Muscle of arm (tissue), 12 donors: ENCODE data around the gene ITFG1. TPM values are rescaled to one million over a fixed set of nuclear protein-coding genes. Genes with fewer than 3 reads are reported as not detected.
"Not testable (repeated sequence)": the region's sequence is repeated elsewhere in the genome, so short reads cannot be mapped to it uniquely, and the experiment has no call there.

Source experiments
- DNase-seq: peaks from one replicate; pipeline ENCODE4 v3.0.0-alpha.2; 2013
- polyA plus RNA-seq, 12 donors: library from polyadenylated mRNA; unstranded; fragments of 120-200 nt; gene quantifications; one replicate each; pipeline ENCODE4 v1.2.1, GENCODE V29; 2013; ENCODE audit not compliant: insufficient read length in 12 of 12

ITFG1 gene
- polyA plus RNA-seq, 12 donors, result 64.8 to 122 (median 105) TPM; not detected in 1

DNA sequence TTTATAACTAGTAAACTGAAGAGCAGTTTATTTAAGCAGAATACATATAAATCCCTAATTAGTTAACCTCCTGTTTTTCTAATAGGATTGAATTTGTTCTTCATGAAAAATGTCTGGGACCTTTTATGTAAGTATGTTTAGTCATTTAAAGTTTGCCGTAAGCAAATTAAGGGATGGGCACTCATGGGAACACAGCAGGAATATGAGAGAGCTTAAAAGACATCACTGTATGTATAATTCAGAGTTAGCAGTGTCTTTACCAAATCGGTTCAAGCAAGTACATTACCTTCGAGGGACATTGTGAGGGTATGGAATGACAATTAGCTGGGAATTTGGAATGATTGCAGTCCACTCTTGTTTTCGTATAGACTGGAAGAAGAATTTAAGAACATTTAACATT, 299.4 kb downstream of the ITFG1 start:
- no peak for DNase-seq

DNA sequence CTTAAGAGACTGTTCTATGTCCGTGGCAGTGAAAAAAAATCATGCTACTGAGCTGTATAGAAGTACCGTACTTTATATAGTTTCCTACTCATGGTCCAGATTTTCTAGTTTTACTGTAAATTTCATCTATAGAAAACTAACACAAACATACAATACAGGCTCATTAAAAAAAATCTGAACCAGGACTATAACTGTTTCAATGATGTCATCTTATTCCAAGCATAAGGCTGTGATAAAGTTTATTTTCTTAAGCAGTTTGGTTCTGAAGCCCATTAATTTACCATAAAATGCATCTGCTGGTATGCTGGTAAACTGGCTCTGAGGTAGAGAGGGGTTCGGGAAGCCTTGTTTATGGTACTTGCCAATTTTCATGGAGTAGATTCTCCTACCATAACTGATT, 300.4 kb downstream of the ITFG1 start:
- no peak for DNase-seq

DNA sequence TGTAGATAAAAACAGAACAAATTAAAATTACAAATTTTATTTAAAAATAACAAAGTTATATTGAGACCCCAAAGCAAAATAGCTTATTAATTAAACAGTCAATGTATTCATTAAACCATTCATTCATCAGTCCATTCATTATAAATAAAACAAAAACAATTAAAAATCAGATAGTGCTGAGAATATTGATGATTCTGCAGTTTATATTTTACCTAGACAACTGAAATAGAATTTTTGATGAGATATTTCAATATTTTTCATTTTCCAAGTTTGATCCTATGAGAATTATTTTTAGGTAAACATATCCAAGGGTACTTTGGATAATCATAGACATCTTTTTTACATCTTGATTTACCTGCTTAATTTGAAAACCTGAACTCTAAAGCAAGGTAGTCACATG, 301.9 kb downstream of the ITFG1 start:
- DNase-seq, result no peak

DNA sequence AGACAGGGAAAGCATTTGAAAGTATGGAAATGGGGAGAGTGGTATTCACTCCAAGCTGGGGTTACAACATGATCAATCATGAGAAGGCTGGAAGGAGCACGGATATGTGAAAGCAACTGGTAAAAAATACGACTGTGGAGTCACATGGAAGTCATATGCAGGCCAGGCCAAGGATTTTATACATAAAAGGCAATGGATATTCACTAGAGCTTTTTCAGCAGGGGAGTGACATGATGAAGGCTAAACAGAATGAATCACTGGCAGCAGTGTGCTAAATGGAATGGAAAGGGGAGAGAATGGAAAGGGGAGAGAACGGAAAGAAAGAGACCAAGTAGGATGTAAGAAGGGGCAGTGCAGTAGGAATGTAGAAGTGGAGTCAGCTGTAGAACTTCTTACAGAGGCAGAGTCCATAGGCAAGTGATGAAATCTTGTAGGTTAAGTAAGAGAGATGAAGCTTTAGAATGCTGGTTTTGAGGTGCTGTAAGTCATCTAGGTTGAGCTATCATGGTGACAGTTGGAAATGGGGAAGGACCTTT, 304.1 kb downstream of the ITFG1 start:
- DNase-seq, result no peak

DNA sequence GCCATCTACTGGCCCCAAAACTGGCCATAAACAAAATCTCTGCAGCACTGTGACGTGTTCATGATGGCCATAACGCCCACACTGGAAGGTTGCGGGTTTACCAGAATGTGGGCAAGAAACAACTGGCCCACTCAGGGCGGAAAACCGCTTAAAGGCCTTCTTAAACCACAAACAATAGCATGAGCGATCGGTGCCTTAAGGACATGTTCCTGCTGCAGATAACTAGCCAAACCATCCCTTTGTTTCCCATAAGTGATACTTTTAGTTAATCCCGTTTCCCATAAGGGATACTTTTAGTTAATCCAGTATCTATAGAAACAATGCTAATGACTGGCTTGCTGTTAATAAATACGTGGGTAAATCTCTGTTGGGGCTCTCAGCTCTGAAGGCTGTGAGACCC, 308.4 kb downstream of the ITFG1 start:
- DNase-seq, result not testable (repeated sequence)

DNA sequence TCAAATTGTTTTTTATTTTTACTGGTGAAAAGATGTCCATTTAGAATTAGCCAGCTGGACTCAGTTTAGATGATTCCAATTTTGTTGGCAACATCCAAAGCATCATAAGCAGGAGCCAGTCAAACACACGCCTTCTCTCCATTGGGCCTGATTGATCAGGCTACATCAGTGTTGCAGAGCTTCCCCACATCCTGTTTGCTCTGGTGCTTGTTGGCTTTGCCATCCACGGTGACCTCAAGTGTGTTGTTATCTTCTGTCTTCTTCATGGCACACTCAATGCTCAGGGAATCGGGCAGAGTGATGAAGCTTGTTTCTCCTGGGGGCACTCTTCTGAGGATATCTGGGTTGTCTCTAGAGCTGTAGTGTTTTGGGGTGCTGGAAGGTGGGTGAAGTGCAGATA, 310.8 kb downstream of the ITFG1 start:
- DNase-seq, result no peak

DNA sequence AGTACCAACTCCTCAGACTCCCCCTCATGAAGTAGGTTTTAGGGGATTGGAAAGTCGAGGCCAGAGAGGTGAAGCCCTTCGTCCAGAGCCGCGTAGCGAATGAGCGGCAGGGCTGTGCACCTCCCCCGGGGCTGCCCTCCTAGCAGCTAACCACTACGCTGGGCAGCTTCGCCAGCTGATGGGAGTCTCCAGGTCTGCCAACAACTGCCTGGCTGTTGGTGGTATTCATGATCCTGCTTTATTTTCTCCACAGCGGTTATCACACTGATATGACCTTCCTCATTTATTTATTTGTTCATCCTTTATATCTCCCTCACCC, 316.3 kb downstream of the ITFG1 start:
- DNase-seq, result no peak

DNA sequence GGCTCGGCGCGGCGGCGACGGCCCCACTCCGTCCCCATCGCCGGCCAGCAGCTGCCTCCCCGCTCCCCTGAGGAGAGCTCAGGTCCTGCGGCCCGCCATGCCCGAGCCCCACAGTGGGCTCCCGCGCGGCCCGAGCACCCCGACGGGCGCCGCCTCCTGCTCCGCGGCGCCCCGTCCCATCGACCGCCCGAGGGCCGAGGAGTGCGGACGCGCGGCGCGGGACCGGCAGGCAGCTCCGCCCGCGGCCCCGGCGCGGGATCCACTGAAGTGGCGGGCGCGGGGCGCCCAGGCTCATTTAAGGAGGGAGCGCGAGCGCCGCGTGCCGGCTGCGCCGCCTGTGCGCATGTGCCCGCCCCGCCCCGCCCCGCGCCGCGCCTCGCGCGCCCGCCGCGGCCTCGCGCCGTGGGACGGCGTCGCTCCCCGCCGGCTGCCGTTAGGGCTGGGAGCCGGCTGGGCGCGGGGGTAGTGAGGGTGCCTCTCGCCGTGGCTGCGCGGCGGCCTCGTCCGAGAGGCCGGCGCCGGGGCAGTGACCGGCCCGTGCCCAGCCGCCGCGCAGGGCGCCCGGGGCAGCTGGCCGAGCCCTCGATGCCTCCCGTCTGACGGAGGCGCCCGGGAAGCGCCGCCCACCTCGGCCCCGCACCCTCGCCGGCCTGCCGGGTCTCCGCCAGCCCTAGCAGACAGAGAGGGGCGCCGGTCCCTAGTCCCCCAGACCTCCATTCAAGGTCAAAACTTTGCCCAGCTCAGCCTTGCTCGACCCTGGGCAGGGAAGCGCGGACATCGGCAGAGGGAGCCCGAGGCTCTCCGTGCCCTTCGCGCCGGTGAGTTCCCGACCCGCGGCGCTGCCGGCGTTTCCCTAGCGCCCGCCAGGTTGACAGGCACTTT, 316.9 kb downstream of the ITFG1 start, which contains the start of gene NETO2:
Gene NETO2 (minus strand): TSS at position 269 of the 882 bp plus-strand sequence. CDS start 333 bp downstream, outside the sequence.
- DNase-seq, result no peak

DNA sequence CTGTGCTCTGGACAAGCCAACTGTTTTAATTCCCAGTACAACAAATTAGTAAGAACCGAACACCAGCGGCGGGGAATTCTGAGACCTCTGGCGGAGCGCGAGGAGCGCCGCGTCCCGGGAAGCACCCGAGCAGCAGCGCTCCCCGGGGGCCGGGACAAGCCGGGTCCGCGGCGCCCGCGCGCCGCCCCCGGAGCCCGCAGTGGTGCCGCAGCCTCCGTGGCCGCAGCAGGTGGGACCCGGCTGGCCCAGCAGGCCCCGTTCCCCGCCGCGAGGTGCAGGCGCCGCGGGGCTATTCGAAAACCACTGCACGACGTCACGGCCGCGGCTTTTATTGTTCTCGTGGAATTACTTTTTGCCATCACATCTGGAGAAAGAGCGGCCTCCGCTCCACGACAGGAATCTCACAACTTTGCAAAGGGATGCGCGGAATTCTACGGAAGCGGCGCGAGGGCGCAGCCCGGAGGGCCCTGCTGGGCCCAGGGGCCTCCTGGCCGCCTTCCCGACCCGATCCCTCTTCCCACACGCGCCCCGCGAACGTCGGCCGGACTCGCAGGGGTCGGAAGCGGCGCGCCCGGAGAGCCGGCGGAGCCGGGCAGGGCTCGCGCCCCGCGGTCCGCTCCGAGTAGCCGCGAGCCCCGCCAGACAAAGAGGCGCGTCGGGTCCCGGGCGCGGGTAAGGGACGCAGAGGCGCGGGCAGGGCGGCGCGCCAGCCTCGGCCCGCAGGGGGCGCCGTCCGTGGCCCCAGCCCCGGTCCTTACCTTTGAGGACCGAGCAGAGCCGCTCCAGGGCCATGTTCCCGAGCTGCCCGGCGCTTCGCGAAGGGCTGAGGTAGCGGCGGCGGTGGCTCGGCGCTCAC, 317.8 kb downstream of the ITFG1 start:
- DNase-seq, result no peak

DNA sequence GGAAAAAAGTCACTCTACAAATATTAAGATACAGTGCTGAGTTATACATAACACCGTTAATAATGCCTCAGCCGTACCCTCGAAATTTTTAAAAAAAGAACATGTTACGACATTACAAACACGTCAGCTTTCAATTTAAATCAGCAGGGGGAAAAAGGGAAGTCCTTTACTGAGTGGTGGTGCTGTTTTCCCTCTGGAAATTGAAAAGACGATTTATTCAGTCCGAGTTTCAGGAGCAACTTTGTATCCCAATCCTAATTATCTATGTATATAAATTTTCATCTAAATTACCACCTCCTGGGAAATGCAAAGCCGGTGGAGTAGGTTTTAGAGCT, 318.4 kb downstream of the ITFG1 start:
- DNase-seq, result no peak

DNA sequence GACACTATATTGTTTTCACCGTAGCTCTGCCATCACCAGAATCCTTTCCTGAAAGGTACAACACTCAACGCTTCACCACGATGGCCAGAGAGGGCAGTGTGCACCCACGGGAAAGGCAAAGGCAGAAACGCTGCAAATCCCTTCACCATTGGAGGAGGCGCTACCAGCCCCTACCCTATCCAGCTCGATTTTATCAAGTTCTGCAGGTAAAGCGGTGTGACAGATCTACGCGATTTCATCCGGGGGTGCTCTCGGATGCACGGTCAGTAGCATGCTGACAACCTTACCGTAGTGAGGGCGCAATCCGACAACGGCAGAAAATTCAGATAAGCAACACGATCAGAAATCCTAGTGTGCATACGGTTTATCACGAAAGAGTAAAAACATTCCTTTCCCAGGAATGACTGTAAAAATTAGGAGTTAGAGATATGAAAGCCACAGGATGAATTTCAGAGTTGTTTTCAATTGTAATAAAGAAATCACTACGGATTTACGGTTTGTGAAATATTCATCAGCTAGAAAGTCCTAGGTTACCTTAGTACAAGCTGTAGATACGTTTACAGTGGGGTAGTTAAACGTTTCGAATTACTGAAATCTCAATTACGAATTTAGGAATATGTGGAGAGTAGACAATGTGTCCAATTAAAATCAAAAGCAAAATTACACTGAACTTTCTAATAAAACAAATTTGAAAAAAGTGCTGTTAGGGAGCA, 318.9 kb downstream of the ITFG1 start:
- DNase-seq, result peak; percentile 77

DNA sequence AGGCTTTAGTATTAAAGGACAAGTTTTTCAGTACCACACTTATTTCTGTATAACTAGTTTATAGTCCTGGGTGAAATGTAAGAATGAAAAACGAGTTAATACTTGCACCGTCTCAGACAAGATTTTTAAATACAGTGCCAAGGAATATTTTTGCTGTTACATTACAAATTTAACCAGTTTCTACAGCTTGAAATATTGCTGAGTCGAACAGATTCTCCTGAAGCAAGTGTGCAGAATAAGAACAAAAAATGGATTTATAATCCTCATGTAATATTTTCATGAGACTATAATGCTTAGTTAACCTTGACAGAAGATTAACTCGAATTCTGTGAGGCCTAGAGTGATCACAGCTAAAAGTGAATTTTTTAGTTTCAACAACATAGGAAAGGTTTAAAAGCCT, 320.2 kb downstream of the ITFG1 start:
- DNase-seq, result no peak

DNA sequence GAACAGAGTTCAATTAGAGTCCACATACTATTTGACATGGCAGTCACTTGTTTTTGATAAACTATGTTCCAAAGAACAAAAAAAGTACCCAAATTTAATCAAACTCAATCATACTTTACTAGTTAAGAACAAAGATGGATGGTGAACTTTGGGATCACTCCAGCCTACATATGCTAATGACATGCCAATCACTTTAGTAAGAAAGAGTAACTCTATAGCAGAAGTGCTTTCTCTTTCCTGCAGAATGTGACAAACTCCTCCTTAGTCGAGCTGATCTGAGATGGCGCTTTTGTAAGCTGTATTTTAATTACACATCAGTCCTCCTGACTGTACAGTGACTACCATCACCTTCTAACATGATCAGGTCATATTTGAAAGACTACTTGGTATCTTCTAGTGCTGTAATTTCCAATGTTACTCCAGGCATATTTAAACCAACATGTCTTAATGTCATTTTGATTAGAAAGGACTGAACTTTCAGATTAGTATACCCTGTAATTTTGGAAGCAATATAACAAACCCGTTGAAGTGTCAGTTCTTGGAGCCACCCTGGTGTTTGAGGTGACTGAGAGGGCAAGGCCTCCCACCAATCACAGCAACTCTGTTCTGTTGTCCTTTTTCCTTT, 321.2 kb downstream of the ITFG1 start:
- DNase-seq, result no peak

DNA sequence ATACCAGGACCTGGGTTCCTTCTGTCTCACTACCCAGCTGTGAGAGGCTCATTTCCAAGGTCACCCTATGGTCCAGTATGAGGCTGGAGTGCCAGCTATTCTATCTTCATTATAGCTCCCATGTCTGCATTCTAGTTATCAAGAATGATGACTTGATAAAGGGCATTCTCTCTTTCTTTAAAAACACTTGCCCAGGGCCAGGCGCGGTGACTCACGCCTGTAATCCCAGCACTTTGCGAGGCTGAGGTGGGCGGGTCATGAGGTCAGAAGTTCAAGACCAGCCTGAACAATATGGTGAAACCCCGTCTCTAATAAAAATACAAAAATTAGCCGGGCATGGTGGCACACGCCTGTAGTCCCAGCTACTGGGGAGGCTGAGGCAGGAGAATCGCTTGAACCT, 322.9 kb downstream of the ITFG1 start:
- not testable (repeated sequence) for DNase-seq

DNA sequence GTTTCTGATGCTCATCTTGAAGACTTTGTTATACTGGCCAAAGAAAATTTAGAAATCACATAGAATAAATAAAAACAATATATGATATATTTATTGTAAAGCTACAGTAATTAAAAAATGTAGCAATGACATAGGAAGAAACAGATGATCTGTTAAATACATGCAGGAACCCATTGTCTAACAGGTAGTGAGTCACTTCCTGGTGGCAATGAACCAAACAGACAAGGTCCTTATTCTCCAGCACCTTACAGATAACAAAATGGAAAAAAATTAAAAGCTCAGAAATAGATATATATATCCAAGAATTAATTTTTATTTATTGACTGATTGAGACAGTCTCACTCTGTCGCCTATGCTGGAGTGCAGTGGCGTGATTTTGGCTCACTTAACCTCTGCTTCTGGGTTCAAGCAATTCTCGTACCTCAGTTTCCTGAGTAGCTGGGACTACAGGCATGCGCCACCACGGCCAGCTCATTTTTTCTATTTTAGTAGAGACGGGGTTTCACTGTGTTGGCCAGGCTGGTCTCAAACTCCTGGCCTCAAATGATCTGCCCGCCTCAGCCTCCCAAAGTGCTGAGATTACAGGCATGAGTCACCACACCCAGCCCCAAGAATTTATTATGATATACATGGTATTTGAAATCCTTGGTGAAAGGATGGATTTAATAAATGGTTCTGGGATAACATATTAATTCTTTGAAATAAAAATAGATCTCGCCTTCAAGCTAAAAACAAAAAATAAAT, 324.6 kb downstream of the ITFG1 start:
- no peak for DNase-seq

DNA sequence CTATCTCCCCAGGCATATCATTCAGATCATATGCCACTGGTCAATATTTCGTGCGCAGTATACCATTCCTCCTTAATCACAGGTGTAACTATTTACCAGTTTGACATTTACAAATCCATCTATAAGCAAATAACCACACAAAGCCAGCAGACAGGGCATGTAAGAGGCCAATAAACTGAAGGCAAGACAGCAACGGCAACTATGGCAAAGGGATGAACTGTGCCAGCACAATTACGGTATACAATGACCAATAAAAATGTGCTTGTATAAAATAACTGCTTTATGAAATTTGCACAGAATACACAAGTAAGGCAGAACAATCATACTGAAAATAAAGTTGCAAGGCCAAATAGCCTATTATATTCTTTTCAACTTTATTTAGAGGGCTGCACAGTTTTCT, 326.3 kb downstream of the ITFG1 start:
- no peak for DNase-seq

DNA sequence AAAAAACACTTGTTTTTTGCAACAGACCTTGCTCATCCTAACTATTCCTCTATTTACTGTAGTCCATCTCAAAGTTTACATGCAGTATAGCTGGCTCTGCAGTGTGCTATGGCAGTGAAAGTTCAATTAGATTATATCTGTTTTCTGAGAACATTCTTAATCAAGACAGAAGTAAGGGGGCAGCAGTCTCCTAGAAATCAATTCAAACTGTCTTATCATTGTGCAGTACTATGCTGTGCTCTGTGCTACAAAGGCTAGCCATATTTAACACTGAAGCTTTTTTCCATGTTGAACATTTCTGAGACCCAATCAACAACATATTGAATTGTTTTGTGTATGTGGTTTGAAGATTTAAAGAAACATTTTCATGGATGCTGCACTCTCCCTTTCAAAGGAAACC, 328.6 kb downstream of the ITFG1 start:
- no peak for DNase-seq

DNA sequence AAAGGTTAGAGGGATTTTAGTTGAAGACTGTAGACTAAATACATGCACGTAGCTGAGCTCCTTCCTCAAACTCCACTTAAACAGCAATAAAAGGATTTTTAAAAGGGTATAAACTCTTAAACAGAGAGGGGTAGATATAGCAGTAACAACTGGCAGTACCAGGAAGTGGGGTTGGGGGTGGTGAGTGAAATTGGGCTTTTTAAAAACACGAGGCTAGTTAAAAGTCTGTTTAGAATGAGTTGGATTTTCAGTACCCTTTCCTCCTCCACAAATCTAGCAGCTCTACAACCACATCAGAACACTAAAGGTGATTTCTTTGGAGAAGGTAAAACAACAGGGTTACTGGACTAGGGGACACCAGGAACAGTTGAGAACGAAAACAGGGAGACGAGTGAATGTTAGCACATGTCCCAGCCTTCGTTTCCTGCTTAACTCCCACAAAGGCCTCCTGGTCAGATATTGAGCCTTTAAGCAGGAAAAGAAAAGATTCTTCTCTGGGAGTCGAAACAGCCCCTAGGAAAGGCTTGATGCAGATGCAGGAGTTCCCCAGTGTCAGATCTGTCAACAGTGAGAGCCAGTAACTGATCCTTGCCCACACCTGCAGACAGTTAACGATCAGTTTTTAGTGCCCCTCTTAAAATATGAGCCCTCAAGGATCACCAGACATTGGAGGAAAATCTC, 331.0 kb downstream of the ITFG1 start:
- DNase-seq, result no peak

DNA sequence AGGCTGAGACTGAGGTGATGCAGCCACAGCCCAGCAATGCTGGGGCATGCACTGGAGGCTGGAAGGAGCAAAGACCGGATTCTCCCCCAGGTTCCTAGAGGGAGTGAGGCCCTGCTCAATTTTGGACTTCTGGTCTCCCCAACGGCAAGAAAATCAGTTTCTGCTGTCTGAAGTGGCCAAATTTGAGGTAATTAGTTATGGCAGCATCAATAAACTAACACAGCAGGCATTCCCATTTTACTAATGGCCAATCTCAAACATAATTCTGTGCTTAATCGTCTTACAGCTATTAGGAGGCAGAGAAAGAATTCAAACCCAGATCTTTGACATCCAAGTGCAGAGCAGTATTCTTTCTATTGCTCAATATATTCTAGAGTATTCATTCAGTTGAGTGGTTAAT, 333.3 kb downstream of the ITFG1 start:
- no peak for DNase-seq

DNA sequence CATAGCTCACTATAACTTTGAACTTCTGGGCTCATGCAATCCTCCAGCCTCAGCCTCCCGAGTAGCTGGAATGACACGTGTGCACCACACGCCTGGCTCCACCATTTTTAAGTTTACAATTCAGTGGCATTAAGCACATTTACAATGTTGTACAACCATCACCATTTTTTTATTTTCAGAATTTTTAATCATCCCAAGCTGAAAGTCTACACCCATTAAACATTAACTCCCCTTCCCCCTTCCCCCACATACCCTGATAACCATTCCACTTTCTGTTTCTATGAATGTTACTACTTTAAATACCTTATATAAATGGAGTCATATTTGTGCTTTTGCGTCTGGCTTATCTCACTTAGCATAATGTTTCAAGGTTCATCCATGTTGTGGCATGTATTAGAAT, 335.1 kb downstream of the ITFG1 start:
- no peak for DNase-seq
